ENCODE measurements around the gene FLNA.

The FLNA gene

GRCh38 chrX:154363706-154364439 is 10.6 kb downstream of the FLNA start:
- peaks cover 10% of the 10 kb centered on the region for H3K4me1 ChIP-seq (ENCODE audit: control insufficient read depth, insufficient read depth, low read length, poor library complexity, severe bottlenecking)
- H3K4me3 ChIP-seq (ENCODE audit: extremely low read depth, insufficient read depth, low read length, poor library complexity, severe bottlenecking): no peak overlapping the region
- H3K36me3 ChIP-seq (ENCODE audit: control insufficient read depth, insufficient read depth, low read length): peaks cover 76% of the 10 kb centered on the region
- WGBS, 2 experiments (ENCODE audit: insufficient coverage in 2 of 2): 97 to 98% methylated on average over 11 to 12 of the region's 20 CpGs
- no peaks in the 10 kb centered on the region for H3K9me3 ChIP-seq (ENCODE audit: control insufficient read depth, low read length)
- no peak overlapping the region for H3K27ac ChIP-seq (ENCODE audit: low read depth, low read length, severe bottlenecking)

- H3K27ac ChIP-seq (ENCODE audit: low read depth, low read length, severe bottlenecking): no peak overlapping the region
- no peaks in the 10 kb centered on the region for H3K9me3 ChIP-seq (ENCODE audit: control insufficient read depth, low read length)
- H3K4me1 ChIP-seq (ENCODE audit: control insufficient read depth, insufficient read depth, low read length, poor library complexity, severe bottlenecking): peaks cover 3% of the 10 kb centered on the region
- peaks cover 82% of the 10 kb centered on the region for H3K36me3 ChIP-seq (ENCODE audit: control insufficient read depth, insufficient read depth, low read length)
- no peak overlapping the region for H3K4me3 ChIP-seq (ENCODE audit: extremely low read depth, insufficient read depth, low read length, poor library complexity, severe bottlenecking)
- 96% methylated on average over 7 to 18 of the region's 30 CpGs for WGBS, 2 experiments (ENCODE audit: insufficient coverage in 2 of 2)
Observed at GRCh38 chrX:154362085-154362742, 12.2 kb downstream of the FLNA start.

GRCh38 chrX:154360155-154360713 is 14.2 kb downstream of the FLNA start:
- Histone ChIP-seq H3K4me1 (ENCODE audit: control insufficient read depth, insufficient read depth, low read length, poor library complexity, severe bottlenecking) (no peaks in the 10 kb centered on the region), H3K27ac (ENCODE audit: low read depth, low read length, severe bottlenecking) (no peak overlapping the region), H3K4me3 (ENCODE audit: extremely low read depth, insufficient read depth, low read length, poor library complexity, severe bottlenecking) (no peak overlapping the region), H3K9me3 (ENCODE audit: control insufficient read depth, low read length) (no peaks in the 10 kb centered on the region), H3K36me3 (ENCODE audit: control insufficient read depth, insufficient read depth, low read length) (peaks cover 68% of the 10 kb centered on the region)
- WGBS, 2 experiments (ENCODE audit: insufficient coverage in 2 of 2): 94 to 98% methylated on average over 12 to 15 of the region's 34 CpGs

GRCh38 chrX:154359362-154360154 is 14.9 kb downstream of the FLNA start:
- peaks cover 69% of the 10 kb centered on the region for H3K36me3 ChIP-seq (ENCODE audit: control insufficient read depth, insufficient read depth, low read length)
- no peak overlapping the region for H3K27ac ChIP-seq (ENCODE audit: low read depth, low read length, severe bottlenecking)
- 96% methylated on average over 23 of the region's 41 CpGs for WGBS, 2 experiments (ENCODE audit: insufficient coverage in 2 of 2)

GRCh38 chrX:154358829-154359228 is 15.6 kb downstream of the FLNA start:
- 96 to 100% methylated on average over 4 to 5 of the region's 6 CpGs for WGBS, 2 experiments (ENCODE audit: insufficient coverage in 2 of 2)
- H3K4me1 ChIP-seq (ENCODE audit: control insufficient read depth, insufficient read depth, low read length, poor library complexity, severe bottlenecking): no peaks in the 10 kb centered on the region
- H3K4me3 ChIP-seq (ENCODE audit: extremely low read depth, insufficient read depth, low read length, poor library complexity, severe bottlenecking): no peak overlapping the region
- H3K36me3 ChIP-seq (ENCODE audit: control insufficient read depth, insufficient read depth, low read length): peaks cover 63% of the 10 kb centered on the region
- H3K27ac ChIP-seq (ENCODE audit: low read depth, low read length, severe bottlenecking): no peak overlapping the region
- no peaks in the 10 kb centered on the region for H3K9me3 ChIP-seq (ENCODE audit: control insufficient read depth, low read length)

More at GRCh38 chrX:154359362-154360154, 14.9 kb downstream of the FLNA start:
- no peak overlapping the region for H3K4me3 ChIP-seq (ENCODE audit: extremely low read depth, insufficient read depth, low read length, poor library complexity, severe bottlenecking)
- no peaks in the 10 kb centered on the region for H3K4me1 ChIP-seq (ENCODE audit: control insufficient read depth, insufficient read depth, low read length, poor library complexity, severe bottlenecking)
- no peaks in the 10 kb centered on the region for H3K9me3 ChIP-seq (ENCODE audit: control insufficient read depth, low read length)

GRCh38 chrX:154358011-154358410 is 16.4 kb downstream of the FLNA start:
- WGBS, 2 experiments (ENCODE audit: insufficient coverage in 2 of 2): 96 to 100% methylated on average over 3 to 6 of the region's 11 CpGs
- no peaks in the 10 kb centered on the region for H3K9me3 ChIP-seq (ENCODE audit: control insufficient read depth, low read length)
- H3K4me1 ChIP-seq (ENCODE audit: control insufficient read depth, insufficient read depth, low read length, poor library complexity, severe bottlenecking): no peaks in the 10 kb centered on the region
- no peak overlapping the region for H3K27ac ChIP-seq (ENCODE audit: low read depth, low read length, severe bottlenecking)
- H3K4me3 ChIP-seq (ENCODE audit: extremely low read depth, insufficient read depth, low read length, poor library complexity, severe bottlenecking): no peak overlapping the region
- H3K36me3 ChIP-seq (ENCODE audit: control insufficient read depth, insufficient read depth, low read length): peaks cover 63% of the 10 kb centered on the region

- 94 to 98% methylated on average over 14 to 26 of the region's 27 CpGs for WGBS, 2 experiments (ENCODE audit: insufficient coverage in 2 of 2)
- Histone ChIP-seq H3K4me1 (ENCODE audit: control insufficient read depth, insufficient read depth, low read length, poor library complexity, severe bottlenecking) (no peaks in the 10 kb centered on the region), H3K4me3 (ENCODE audit: extremely low read depth, insufficient read depth, low read length, poor library complexity, severe bottlenecking) (no peak overlapping the region), H3K9me3 (ENCODE audit: control insufficient read depth, low read length) (no peaks in the 10 kb centered on the region), H3K27ac (ENCODE audit: low read depth, low read length, severe bottlenecking) (no peak overlapping the region), H3K36me3 (ENCODE audit: control insufficient read depth, insufficient read depth, low read length) (peaks cover 60% of the 10 kb centered on the region)
Observed at GRCh38 chrX:154357205-154357604, 17.2 kb downstream of the FLNA start.

- WGBS, 2 experiments (ENCODE audit: insufficient coverage in 2 of 2): 97% methylated on average over 5 of the region's 13 CpGs; no CpG with 5 or more reads in 1 of the 2 experiments
- Histone ChIP-seq H3K4me1 (ENCODE audit: control insufficient read depth, insufficient read depth, low read length, poor library complexity, severe bottlenecking) (no peaks in the 10 kb centered on the region), H3K4me3 (ENCODE audit: extremely low read depth, insufficient read depth, low read length, poor library complexity, severe bottlenecking) (no peak overlapping the region), H3K27ac (ENCODE audit: low read depth, low read length, severe bottlenecking) (no peak overlapping the region), H3K9me3 (ENCODE audit: control insufficient read depth, low read length) (no peaks in the 10 kb centered on the region), H3K36me3 (ENCODE audit: control insufficient read depth, insufficient read depth, low read length) (peaks cover 62% of the 10 kb centered on the region)
Observed at GRCh38 chrX:154356596-154356995, 17.8 kb downstream of the FLNA start.

GRCh38 chrX:154355776-154356140 is 18.7 kb downstream of the FLNA start:
- no peaks in the 10 kb centered on the region for H3K9me3 ChIP-seq (ENCODE audit: control insufficient read depth, low read length)
- peaks cover 63% of the 10 kb centered on the region for H3K36me3 ChIP-seq (ENCODE audit: control insufficient read depth, insufficient read depth, low read length)
- H3K27ac ChIP-seq (ENCODE audit: low read depth, low read length, severe bottlenecking): no peak overlapping the region
- H3K4me3 ChIP-seq (ENCODE audit: extremely low read depth, insufficient read depth, low read length, poor library complexity, severe bottlenecking): no peak overlapping the region
- no peaks in the 10 kb centered on the region for H3K4me1 ChIP-seq (ENCODE audit: control insufficient read depth, insufficient read depth, low read length, poor library complexity, severe bottlenecking)
- WGBS, 2 experiments (ENCODE audit: insufficient coverage in 2 of 2): 97 to 100% methylated on average over 2 to 10 of the region's 12 CpGs

- 96 to 98% methylated on average over 8 to 14 of the region's 30 CpGs for WGBS, 2 experiments (ENCODE audit: insufficient coverage in 2 of 2)
- Histone ChIP-seq H3K4me3 (ENCODE audit: extremely low read depth, insufficient read depth, low read length, poor library complexity, severe bottlenecking) (no peak overlapping the region), H3K4me1 (ENCODE audit: control insufficient read depth, insufficient read depth, low read length, poor library complexity, severe bottlenecking) (no peaks in the 10 kb centered on the region), H3K9me3 (ENCODE audit: control insufficient read depth, low read length) (no peaks in the 10 kb centered on the region), H3K36me3 (ENCODE audit: control insufficient read depth, insufficient read depth, low read length) (peaks cover 64% of the 10 kb centered on the region), H3K27ac (ENCODE audit: low read depth, low read length, severe bottlenecking) (no peak overlapping the region)
Observed at GRCh38 chrX:154355094-154355775, 19.2 kb downstream of the FLNA start.
